ENCODE measurements around the gene NLRX1.
A peak's percentile ranks its signal among the peaks of the same experiment; 100 is the strongest.

The NLRX1 gene

GRCh38 chr11:119168471-119169281 is at the start of gene NLRX1:
NLRX1 (plus strand) TSS chr11:119168725; CDS start chr11:119171404, 2,679 bp downstream.
- no peaks in the 10 kb centered on the region for H3K9me3 ChIP-seq (ENCODE audit: control insufficient read depth in 5 of 5, low read length in 5 of 5)
- H3K4me1 ChIP-seq (ENCODE audit: control insufficient read depth in 5 of 5, insufficient read depth in 5 of 5, low read length in 5 of 5) = peaks cover 0 to 16% (median 10%) of the 10 kb centered on the region in 5 donors
- peak within 1 kb of the TSS; percentile 74 to 95 (median 87) for H3K9ac ChIP-seq (ENCODE audit: low read length in 5 of 5)
- H3K4me3 ChIP-seq (ENCODE audit: low read depth in 1 of 5, low read length in 5 of 5) = peak within 1 kb of the TSS; percentile 82 to 95 (median 87)
- H3K27me3 ChIP-seq (ENCODE audit: control insufficient read depth in 5 of 5, insufficient read depth in 4 of 5, low read length in 5 of 5) = no peaks in the 10 kb centered on the region
- peaks cover 0 to 13% (median 10%) of the 10 kb centered on the region in 5 donors for H3K36me3 ChIP-seq (ENCODE audit: control insufficient read depth in 5 of 5, insufficient read depth in 5 of 5, low read length in 5 of 5)
- peak within 1 kb of the TSS; percentile 86 for H3K27ac ChIP-seq (ENCODE audit: low read depth, low read length)

- Histone ChIP-seq H3K4me1 (ENCODE audit: control insufficient read depth in 5 of 5, insufficient read depth in 5 of 5, low read length in 5 of 5) (peaks cover 5 to 47% (median 32%) of the 10 kb centered on the region in 5 donors), H3K27me3 (ENCODE audit: control insufficient read depth in 5 of 5, insufficient read depth in 4 of 5, low read length in 5 of 5) (no peaks in the 10 kb centered on the region), H3K36me3 (ENCODE audit: control insufficient read depth in 5 of 5, insufficient read depth in 5 of 5, low read length in 5 of 5) (peaks cover 6 to 37% (median 22%) of the 10 kb centered on the region in 5 donors), H3K9me3 (ENCODE audit: control insufficient read depth in 5 of 5, low read length in 5 of 5) (no peaks in the 10 kb centered on the region), H3K9ac (ENCODE audit: low read length in 5 of 5) (no peak overlapping the region), H3K4me3 (ENCODE audit: low read depth in 1 of 5, low read length in 5 of 5) (no peak overlapping the region), H3K27ac (ENCODE audit: low read depth, low read length) (no peak overlapping the region)
Measured at GRCh38 chr11:119118946-119119345, 49.6 kb upstream of the NLRX1 start.

GRCh38 chr11:119120639-119121007 is 47.9 kb upstream of the NLRX1 start:
- Histone ChIP-seq H3K27me3 (ENCODE audit: control insufficient read depth in 5 of 5, insufficient read depth in 4 of 5, low read length in 5 of 5) (no peaks in the 10 kb centered on the region), H3K9me3 (ENCODE audit: control insufficient read depth in 5 of 5, low read length in 5 of 5) (no peaks in the 10 kb centered on the region), H3K4me1 (ENCODE audit: control insufficient read depth in 5 of 5, insufficient read depth in 5 of 5, low read length in 5 of 5) (peaks cover 5 to 33% (median 29%) of the 10 kb centered on the region in 5 donors), H3K27ac (ENCODE audit: low read depth, low read length) (no peak overlapping the region), H3K36me3 (ENCODE audit: control insufficient read depth in 5 of 5, insufficient read depth in 5 of 5, low read length in 5 of 5) (peaks cover 3 to 31% (median 22%) of the 10 kb centered on the region in 5 donors), H3K4me3 (ENCODE audit: low read depth in 1 of 5, low read length in 5 of 5) (peak overlapping the region; percentile 73 to 100 (median 81)), H3K9ac (ENCODE audit: low read length in 5 of 5) (peak overlapping the region in 4 of 5 donors; percentile 60 to 83 (median 75))

- H3K9me3 ChIP-seq (ENCODE audit: control insufficient read depth in 5 of 5, low read length in 5 of 5) = no peaks in the 10 kb centered on the region
- peak within 1 kb of the TSS; percentile 83 to 98 (median 94) for H3K9ac ChIP-seq (ENCODE audit: low read length in 5 of 5)
- no peaks in the 10 kb centered on the region for H3K27me3 ChIP-seq (ENCODE audit: control insufficient read depth in 5 of 5, insufficient read depth in 4 of 5, low read length in 5 of 5)
- peaks cover 3 to 25% (median 16%) of the 10 kb centered on the region in 5 donors for H3K36me3 ChIP-seq (ENCODE audit: control insufficient read depth in 5 of 5, insufficient read depth in 5 of 5, low read length in 5 of 5)
- peaks cover 5 to 32% (median 29%) of the 10 kb centered on the region in 5 donors for H3K4me1 ChIP-seq (ENCODE audit: control insufficient read depth in 5 of 5, insufficient read depth in 5 of 5, low read length in 5 of 5)
- peak within 1 kb of the TSS; percentile 82 to 100 (median 92) for H3K4me3 ChIP-seq (ENCODE audit: low read depth in 1 of 5, low read length in 5 of 5)
- H3K27ac ChIP-seq (ENCODE audit: low read depth, low read length) = peak within 1 kb of the TSS; percentile 75
Measured at GRCh38 chr11:119121008-119121810, 47.3 kb upstream of the NLRX1 start, which contains the start of gene HINFP. HINFP (plus strand) TSS chr11:119121580; CDS start chr11:119126945, 5,365 bp downstream.

GRCh38 chr11:119121811-119122124 is 46.8 kb upstream of the NLRX1 start:
- H3K9ac ChIP-seq (ENCODE audit: low read length in 5 of 5) = peak overlapping the region; percentile 72 to 98 (median 94)
- H3K9me3 ChIP-seq (ENCODE audit: control insufficient read depth in 5 of 5, low read length in 5 of 5) = no peaks in the 10 kb centered on the region
- peaks cover 3 to 19% (median 12%) of the 10 kb centered on the region in 5 donors for H3K36me3 ChIP-seq (ENCODE audit: control insufficient read depth in 5 of 5, insufficient read depth in 5 of 5, low read length in 5 of 5)
- peak overlapping the region; percentile 75 for H3K27ac ChIP-seq (ENCODE audit: low read depth, low read length)
- H3K4me3 ChIP-seq (ENCODE audit: low read depth in 1 of 5, low read length in 5 of 5) = peak overlapping the region; percentile 82 to 100 (median 92)
- H3K4me1 ChIP-seq (ENCODE audit: control insufficient read depth in 5 of 5, insufficient read depth in 5 of 5, low read length in 5 of 5) = peaks cover 9 to 31% (median 28%) of the 10 kb centered on the region in 5 donors
- H3K27me3 ChIP-seq (ENCODE audit: control insufficient read depth in 5 of 5, insufficient read depth in 4 of 5, low read length in 5 of 5) = no peaks in the 10 kb centered on the region

GRCh38 chr11:119125821-119126220 is 42.7 kb upstream of the NLRX1 start:
- H3K27me3 ChIP-seq (ENCODE audit: control insufficient read depth in 5 of 5, insufficient read depth in 4 of 5, low read length in 5 of 5) = no peaks in the 10 kb centered on the region
- no peak overlapping the region for H3K27ac ChIP-seq (ENCODE audit: low read depth, low read length)
- H3K4me3 ChIP-seq (ENCODE audit: low read depth in 1 of 5, low read length in 5 of 5) = no peak overlapping the region
- peaks cover 9 to 25% (median 20%) of the 10 kb centered on the region in 5 donors for H3K4me1 ChIP-seq (ENCODE audit: control insufficient read depth in 5 of 5, insufficient read depth in 5 of 5, low read length in 5 of 5)
- H3K9ac ChIP-seq (ENCODE audit: low read length in 5 of 5) = no peak overlapping the region
- peaks cover 0 to 28% (median 18%) of the 10 kb centered on the region in 5 donors for H3K36me3 ChIP-seq (ENCODE audit: control insufficient read depth in 5 of 5, insufficient read depth in 5 of 5, low read length in 5 of 5)
- no peaks in the 10 kb centered on the region for H3K9me3 ChIP-seq (ENCODE audit: control insufficient read depth in 5 of 5, low read length in 5 of 5)

- Histone ChIP-seq H3K27me3 (ENCODE audit: control insufficient read depth in 5 of 5, insufficient read depth in 4 of 5, low read length in 5 of 5) (no peaks in the 10 kb centered on the region), H3K36me3 (ENCODE audit: control insufficient read depth in 5 of 5, insufficient read depth in 5 of 5, low read length in 5 of 5) (peaks cover 0 to 38% (median 28%) of the 10 kb centered on the region in 5 donors), H3K4me3 (ENCODE audit: low read depth in 1 of 5, low read length in 5 of 5) (no peak overlapping the region), H3K9ac (ENCODE audit: low read length in 5 of 5) (peak overlapping the region in 3 of 5 donors; percentile 6 to 35 (median 19)), H3K4me1 (ENCODE audit: control insufficient read depth in 5 of 5, insufficient read depth in 5 of 5, low read length in 5 of 5) (peaks cover 9 to 21% (median 15%) of the 10 kb centered on the region in 5 donors), H3K9me3 (ENCODE audit: control insufficient read depth in 5 of 5, low read length in 5 of 5) (no peaks in the 10 kb centered on the region), H3K27ac (ENCODE audit: low read depth, low read length) (no peak overlapping the region)
Measured at GRCh38 chr11:119126675-119127268, 41.8 kb upstream of the NLRX1 start.

GRCh38 chr11:119130662-119131061 is 37.9 kb upstream of the NLRX1 start:
- no peak overlapping the region for H3K27ac ChIP-seq (ENCODE audit: low read depth, low read length)
- no peaks in the 10 kb centered on the region for H3K9me3 ChIP-seq (ENCODE audit: control insufficient read depth in 5 of 5, low read length in 5 of 5)
- no peak overlapping the region for H3K9ac ChIP-seq (ENCODE audit: low read length in 5 of 5)
- H3K4me1 ChIP-seq (ENCODE audit: control insufficient read depth in 5 of 5, insufficient read depth in 5 of 5, low read length in 5 of 5) = peaks cover 0 to 10% (median 4%) of the 10 kb centered on the region in 5 donors
- H3K4me3 ChIP-seq (ENCODE audit: low read depth in 1 of 5, low read length in 5 of 5) = no peak overlapping the region
- no peaks in the 10 kb centered on the region for H3K27me3 ChIP-seq (ENCODE audit: control insufficient read depth in 5 of 5, insufficient read depth in 4 of 5, low read length in 5 of 5)
- peaks cover 5 to 59% (median 50%) of the 10 kb centered on the region in 5 donors for H3K36me3 ChIP-seq (ENCODE audit: control insufficient read depth in 5 of 5, insufficient read depth in 5 of 5, low read length in 5 of 5)

- H3K9me3 ChIP-seq (ENCODE audit: control insufficient read depth in 5 of 5, low read length in 5 of 5) = no peaks in the 10 kb centered on the region
- no peak overlapping the region for H3K4me3 ChIP-seq (ENCODE audit: low read depth in 1 of 5, low read length in 5 of 5)
- peaks cover 0 to 9% (median 0%) of the 10 kb centered on the region in 5 donors for H3K4me1 ChIP-seq (ENCODE audit: control insufficient read depth in 5 of 5, insufficient read depth in 5 of 5, low read length in 5 of 5)
- H3K9ac ChIP-seq (ENCODE audit: low read length in 5 of 5) = no peak overlapping the region
- peaks cover 5 to 51% (median 47%) of the 10 kb centered on the region in 5 donors for H3K36me3 ChIP-seq (ENCODE audit: control insufficient read depth in 5 of 5, insufficient read depth in 5 of 5, low read length in 5 of 5)
- no peaks in the 10 kb centered on the region for H3K27me3 ChIP-seq (ENCODE audit: control insufficient read depth in 5 of 5, insufficient read depth in 4 of 5, low read length in 5 of 5)
- H3K27ac ChIP-seq (ENCODE audit: low read depth, low read length) = no peak overlapping the region
Measured at GRCh38 chr11:119134389-119134978, 34.0 kb upstream of the NLRX1 start.
